Hepatocyte (in vitro differentiated cells): ENCODE results near the gene ALDH9A1. TPM values are rescaled to one million over a fixed set of nuclear protein-coding genes. Genes with fewer than 3 reads are reported as not detected.

Source experiments
- DNase-seq: peaks from one replicate; pipeline ENCODE4 v3.0.0-alpha.2; 2016; ENCODE audit warnings: low spot score
- H2AFZ ChIP-seq: fragments of 200-600 bp; sonication (generic); 2 replicates; pipeline ENCODE4 v1.6.0; 2016; ENCODE audit warnings: antibody characterized with exemption, mild to moderate bottlenecking
- H3K27ac ChIP-seq: fragments of 200-600 bp; sonication (generic); 2 replicates; pipeline ENCODE4 v1.5.1; 2016; ENCODE audit warnings: mild to moderate bottlenecking
- H3K27me3 ChIP-seq: fragments of 200-600 bp; sonication (generic); 2 replicates; pipeline ENCODE4 v1.6.1; 2016
- H3K36me3 ChIP-seq: fragments of 200-600 bp; sonication (generic); replicated peaks from 2 replicates; pipeline ENCODE4 v1.5.1; 2016; ENCODE audit warnings: low read depth; ENCODE audit not compliant: insufficient read depth
- H3K4me1 ChIP-seq: fragments of 200-600 bp; sonication (generic); 2 replicates; pipeline ENCODE4 v1.5.1; 2016; ENCODE audit warnings: mild to moderate bottlenecking, moderate library complexity; ENCODE audit not compliant: insufficient read depth
- H3K4me2 ChIP-seq: fragments of 200-600 bp; sonication (generic); 2 replicates; pipeline ENCODE4 v1.6.0; 2016
- H3K4me3 ChIP-seq: fragments of 200-600 bp; sonication (generic); 2 replicates; pipeline ENCODE4 v1.5.1; 2016; ENCODE audit warnings: mild to moderate bottlenecking
- H3K79me2 ChIP-seq: fragments of 200-600 bp; sonication (generic); 2 replicates; pipeline ENCODE4 v1.6.0; 2017; ENCODE audit warnings: mild to moderate bottlenecking
- H3K9me2 ChIP-seq: fragments of 200-600 bp; sonication (generic); replicated peaks from 2 replicates; pipeline ENCODE4 v1.6.0; 2017; ENCODE audit warnings: mild to moderate bottlenecking; ENCODE audit not compliant: insufficient read depth
- H3K9me3 ChIP-seq: fragments of 200-600 bp; sonication (generic); 2 replicates; pipeline ENCODE4 v1.5.1; 2016; ENCODE audit warnings: low read depth, mild to moderate bottlenecking
- H4K20me1 ChIP-seq: fragments of 200-600 bp; sonication (generic); 2 replicates; pipeline ENCODE4 v1.6.0; 2016; ENCODE audit warnings: mild to moderate bottlenecking; ENCODE audit not compliant: insufficient read depth, poor library complexity, severe bottlenecking
- EZH2 ChIP-seq: fragments of 200-600 bp; sonication (generic); IDR thresholded peaks from 2 replicates; pipeline ENCODE4 v1.6.1; 2016; ENCODE audit warnings: antibody characterized with exemption, mild to moderate bottlenecking, borderline replicate concordance
- EZH2phosphoT487 ChIP-seq: fragments of 200-600 bp; sonication (generic); IDR thresholded peaks from one replicate; pipeline ENCODE4 v1.6.1; 2018; ENCODE audit warnings: antibody characterized with exemption, mild to moderate bottlenecking, low read depth, moderate library complexity; ENCODE audit not compliant: unreplicated experiment, severe bottlenecking
- WGBS: methylation state at CpG from one replicate; pipeline ENCODE4 v1.1.6; 2016; ENCODE audit warnings: low lambda C conversion rate; ENCODE audit errors: missing lambda C conversion rate; 5-methylcytosine and 5-hydroxymethylcytosine counted together
- polyA plus RNA-seq: library from polyadenylated mRNA; unstranded; fragments of >200 nt; fragmentation: Nextera tagmentation; extraction: Ambion mirVana; gene quantifications from 2 replicates; pipeline ENCODE4 v1.2.1, GENCODE V29; 2016
- total RNA-seq: library from RNA; depleted of rRNA; stranded (reverse); fragments of >200 nt; gene quantifications from 2 replicates; pipeline ENCODE4 v1.2.3, GENCODE V29; 2014
- TF ChIP-seq, protein P1 (sequence below): fragments of 200-600 bp; sonication (generic); IDR thresholded peaks from 2 replicates; pipeline ENCODE4 v1.5.1; 2016; ENCODE audit warnings: antibody characterized with exemption, mild to moderate bottlenecking; ENCODE audit not compliant: poor library complexity

ALDH9A1 gene
- total and polyA plus RNA-seq, 2 experiments from 2014 or later, result 58.6 to 63.8 TPM

DNA sequence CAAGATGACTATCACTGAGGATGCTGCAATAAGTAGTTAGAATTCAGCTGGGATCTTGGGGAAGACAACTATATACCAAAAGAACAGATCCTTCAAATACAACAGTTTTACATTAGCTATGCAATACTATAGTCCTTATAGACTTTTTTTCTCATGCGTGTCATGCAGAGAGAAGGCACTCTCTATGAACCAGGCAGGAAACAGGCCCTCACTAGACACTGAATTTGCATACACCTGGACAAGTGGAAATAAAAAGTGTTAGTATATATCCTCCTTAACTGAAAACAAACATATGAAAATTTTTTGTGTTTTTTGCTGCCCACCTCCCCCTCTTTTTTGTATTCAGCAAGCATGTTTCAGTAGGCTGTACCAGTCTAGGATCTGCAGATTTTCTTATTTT, 40.4 kb upstream of the ALDH9A1 start:
- no peaks in the 10 kb centered on the region for H3K9me3 ChIP-seq
- 100% methylated on average over 1 of the region's 1 CpG for WGBS

GRCh38 chr1:165737196-165737595, 38.8 kb upstream of the ALDH9A1 start:
- TF ChIP-seq EZH2phosphoT487 (no peak), EZH2 (no peak)
- TF ChIP-seq, protein P1, sequence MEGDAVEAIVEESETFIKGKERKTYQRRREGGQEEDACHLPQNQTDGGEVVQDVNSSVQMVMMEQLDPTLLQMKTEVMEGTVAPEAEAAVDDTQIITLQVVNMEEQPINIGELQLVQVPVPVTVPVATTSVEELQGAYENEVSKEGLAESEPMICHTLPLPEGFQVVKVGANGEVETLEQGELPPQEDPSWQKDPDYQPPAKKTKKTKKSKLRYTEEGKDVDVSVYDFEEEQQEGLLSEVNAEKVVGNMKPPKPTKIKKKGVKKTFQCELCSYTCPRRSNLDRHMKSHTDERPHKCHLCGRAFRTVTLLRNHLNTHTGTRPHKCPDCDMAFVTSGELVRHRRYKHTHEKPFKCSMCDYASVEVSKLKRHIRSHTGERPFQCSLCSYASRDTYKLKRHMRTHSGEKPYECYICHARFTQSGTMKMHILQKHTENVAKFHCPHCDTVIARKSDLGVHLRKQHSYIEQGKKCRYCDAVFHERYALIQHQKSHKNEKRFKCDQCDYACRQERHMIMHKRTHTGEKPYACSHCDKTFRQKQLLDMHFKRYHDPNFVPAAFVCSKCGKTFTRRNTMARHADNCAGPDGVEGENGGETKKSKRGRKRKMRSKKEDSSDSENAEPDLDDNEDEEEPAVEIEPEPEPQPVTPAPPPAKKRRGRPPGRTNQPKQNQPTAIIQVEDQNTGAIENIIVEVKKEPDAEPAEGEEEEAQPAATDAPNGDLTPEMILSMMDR, result no peak
- Histone ChIP-seq H4K20me1 (no peaks in the 10 kb centered on the region), H3K4me3 (no peak overlapping the region), H3K4me2 (no peak overlapping the region), H3K9me3 (no peaks in the 10 kb centered on the region), H3K4me1 (no peaks in the 10 kb centered on the region), H2AFZ (no peak overlapping the region), H3K27me3 (no peaks in the 10 kb centered on the region), H3K27ac (no peak overlapping the region), H3K9me2 (no peaks in the 10 kb centered on the region), H3K79me2 (no peaks in the 10 kb centered on the region), H3K36me3 (peaks cover 7% of the 10 kb centered on the region)
- no peak for DNase-seq

More for the DNA sequence above, 40.4 kb upstream of the ALDH9A1 start:
- TF ChIP-seq EZH2 (no peak), EZH2phosphoT487 (no peak)
- TF ChIP-seq, protein P1, result no peak
- no peak for DNase-seq
- Histone ChIP-seq H2AFZ (no peak overlapping the region), H3K27ac (no peak overlapping the region), H4K20me1 (no peaks in the 10 kb centered on the region), H3K9me2 (no peaks in the 10 kb centered on the region), H3K27me3 (no peaks in the 10 kb centered on the region), H3K4me1 (no peaks in the 10 kb centered on the region), H3K4me2 (no peak overlapping the region), H3K36me3 (peaks cover 7% of the 10 kb centered on the region), H3K4me3 (no peak overlapping the region), H3K79me2 (no peaks in the 10 kb centered on the region)

- H3K79me2 ChIP-seq, result no peaks in the 10 kb centered on the region
- no peak overlapping the region for H3K27ac ChIP-seq
- no peak overlapping the region for H2AFZ ChIP-seq
- no peak for DNase-seq
- H3K4me1 ChIP-seq, result no peaks in the 10 kb centered on the region
- H3K9me2 ChIP-seq, result no peaks in the 10 kb centered on the region
- WGBS, result 87% methylated on average over 3 of the region's 3 CpGs
- H3K4me2 ChIP-seq, result no peak overlapping the region
- no peaks in the 10 kb centered on the region for H3K9me3 ChIP-seq
- H4K20me1 ChIP-seq, result no peaks in the 10 kb centered on the region
- no peaks in the 10 kb centered on the region for H3K27me3 ChIP-seq
- no peak overlapping the region for H3K4me3 ChIP-seq
- H3K36me3 ChIP-seq, result no peaks in the 10 kb centered on the region
- TF ChIP-seq, protein P1, result no peak
- no peak for TF ChIP-seq EZH2
- TF ChIP-seq EZH2phosphoT487, result no peak
Observed at GRCh38 chr1:165734906-165735305, 36.5 kb upstream of the ALDH9A1 start.

DNA sequence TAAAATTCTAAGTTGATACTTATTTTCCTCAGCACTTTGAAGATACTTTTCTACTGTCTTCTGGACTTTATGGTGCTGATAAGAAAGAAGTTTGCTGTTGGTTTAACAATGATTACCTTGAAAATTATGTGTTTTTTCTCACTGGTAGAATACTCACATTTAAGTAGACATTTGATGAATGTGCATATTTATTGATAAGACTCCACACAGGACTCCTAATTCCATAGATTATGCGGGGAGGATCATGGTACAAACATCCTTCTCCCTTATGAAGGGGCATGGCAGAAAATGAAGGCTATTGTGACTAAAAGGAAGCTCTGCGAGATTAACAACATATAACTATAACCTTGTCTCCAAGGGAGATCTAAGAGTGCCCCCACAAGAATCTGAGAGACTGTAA, 28.5 kb upstream of the ALDH9A1 start:
- H3K36me3 ChIP-seq, result peaks cover 7% of the 10 kb centered on the region
- H3K4me2 ChIP-seq, result no peak overlapping the region
- H3K4me3 ChIP-seq, result no peak overlapping the region
- H3K9me3 ChIP-seq, result no peaks in the 10 kb centered on the region
- TF ChIP-seq, protein P1, result no peak
- TF ChIP-seq EZH2phosphoT487 (no peak), EZH2 (no peak)
- no peaks in the 10 kb centered on the region for H3K4me1 ChIP-seq
- 98% methylated on average over 2 of the region's 2 CpGs for WGBS
- no peaks in the 10 kb centered on the region for H3K27me3 ChIP-seq
- no peak overlapping the region for H2AFZ ChIP-seq
- no peaks in the 10 kb centered on the region for H3K79me2 ChIP-seq
- no peaks in the 10 kb centered on the region for H4K20me1 ChIP-seq
- DNase-seq, result no peak
- no peaks in the 10 kb centered on the region for H3K9me2 ChIP-seq
- no peak overlapping the region for H3K27ac ChIP-seq
